Ovary (tissue), 9 donors: ENCODE data around the gene L1CAM. TPM values are rescaled to one million over a fixed set of nuclear protein-coding genes. Genes with fewer than 3 reads are reported as not detected.
A peak's percentile ranks its signal among the peaks of the same experiment; 100 is the strongest.

Experiments
- DNase-seq, 5 donors: peaks; one replicate each; pipeline ENCODE4 v3.0.0-alpha.2; 2019 to 2020
- H3K27ac ChIP-seq, 2 donors: fragments of 200-600 bp; one replicate each; pipeline versions ENCODE4 v1.5.1 to v1.8.0; 2019 to 2022
- H3K27me3 ChIP-seq: fragments of 200-600 bp; one replicate; pipeline ENCODE4 v1.8.0; 2022
- H3K36me3 ChIP-seq: fragments of 200-600 bp; sonication (generic); one replicate; pipeline ENCODE4 v1.5.1; 2019
- H3K4me1 ChIP-seq: one replicate; pipeline ENCODE4 v1.8.1; 2013; ENCODE audit warnings: mild to moderate bottlenecking, moderate library complexity; ENCODE audit not compliant: insufficient read depth
- H3K4me3 ChIP-seq: fragments of 200-600 bp; sonication (generic); one replicate; pipeline ENCODE4 v1.5.1; 2017
- H3K9me3 ChIP-seq, 2 donors: fragments of 200-600 bp in 1 of 2; sonication (generic) in 1 of 2; one replicate each; pipeline versions ENCODE4 v1.5.1 to v1.8.1; 2013 to 2019; ENCODE audit warnings: mild to moderate bottlenecking in 1 of 2, moderate library complexity in 1 of 2
- EP300 ChIP-seq: sonication (generic); formaldehyde crosslinking; IDR thresholded peaks from one replicate; pipeline ENCODE4 v1.6.1; 2017; ENCODE audit warnings: antibody characterized with exemption
- POLR2A ChIP-seq: fragments of 450-650 bp; IDR thresholded peaks from one replicate; pipeline ENCODE4 v1.6.1; 2017; ENCODE audit warnings: antibody characterized with exemption, mild to moderate bottlenecking, moderate library complexity
- WGBS, 3 donors: extraction: QIAGEN DNeasy Blood & Tissue Kit in 1 of 3; methylation state at CpG; one replicate each; pipeline versions ENCODE4 v1.1.5 to v1.1.7; 2013 to 2017; 5-methylcytosine and 5-hydroxymethylcytosine counted together
- intact Hi-C, 4 donors: fragments of 100-400 bp; cut with DNase I; formaldehyde crosslinking; loops; one replicate each; pipeline versions ENCODE4 v1.11.0 to v1.15.1; 2022 to 2023
- polyA plus RNA-seq, 2 donors: library from polyadenylated mRNA; stranded (reverse); fragments of 200-250 nt in 1 of 2; fragments of 350-450 nt in 1 of 2; fragmentation: Illumina TruSeq in 1 of 2; extraction: RNeasy Lipid Tissue Mini Kit (QIAGEN cat#74804) in 1 of 2; gene quantifications; one replicate each; pipeline ENCODE4 v1.2.3, GENCODE V29; 2013 to 2014
- total RNA-seq, 7 donors: library from RNA; depleted of rRNA in 2 of 7; stranded (reverse); fragments of >200 nt in 2 of 7; fragmentation: NEBNext Ultra II Directional in 3 of 7; extraction: Animal tissue kit (Norgen Biotek cat#: 25700) in 3 of 7; gene quantifications; one replicate each; pipeline versions ENCODE4 v1.1.0 to v1.2.4, GENCODE V29; 2016 to 2023
- TF ChIP-seq, protein P1 (sequence below), 3 donors: fragments of 450-650 bp in 2 of 3; fragments of 200-600 bp in 1 of 3; IDR thresholded peaks; one replicate each; pipeline versions ENCODE4 v1.5.1 to v1.8.0; 2016 to 2022; ENCODE audit warnings: antibody characterized with exemption in 3 of 3, mild to moderate bottlenecking in 1 of 3
- donor health status: DM: no; HTN: no; CAD: no; lungs with moderate emphysema.
- donor health status: DM: no; HTN: no; CAD: no.
- donor health status: Bipolar disorder and iron deficiency.
- donor health status: DM: yes; HTN: yes; CAD: no.
- donor health status: DM: no; HTN: no; CAD: no.
- donor health status: DM: yes; HTN: yes; CAD: no.

The L1CAM gene
- total and polyA plus RNA-seq, 9 donors: 0.36 to 3.0 (median 0.99) TPM; not detected in 1

- no peak for TF ChIP-seq EP300
- no peak for TF ChIP-seq POLR2A
- intact Hi-C loops: no loop called here
- no peak overlapping the region for H3K27ac ChIP-seq
- 89 to 94% (median 92%) methylated on average over 24 to 25 of the region's 25 CpGs for WGBS, 3 donors
- no peaks in the 10 kb centered on the region for H3K9me3 ChIP-seq
- DNase-seq: no peak
- H3K27me3 ChIP-seq: no peaks in the 10 kb centered on the region
- no peaks in the 10 kb centered on the region for H3K36me3 ChIP-seq
- no peaks in the 10 kb centered on the region for H3K4me1 ChIP-seq
- no peak overlapping the region for H3K4me3 ChIP-seq
Observed at GRCh38 chrX:153909980-153910360, 24.0 kb upstream of the L1CAM start.

DNA sequence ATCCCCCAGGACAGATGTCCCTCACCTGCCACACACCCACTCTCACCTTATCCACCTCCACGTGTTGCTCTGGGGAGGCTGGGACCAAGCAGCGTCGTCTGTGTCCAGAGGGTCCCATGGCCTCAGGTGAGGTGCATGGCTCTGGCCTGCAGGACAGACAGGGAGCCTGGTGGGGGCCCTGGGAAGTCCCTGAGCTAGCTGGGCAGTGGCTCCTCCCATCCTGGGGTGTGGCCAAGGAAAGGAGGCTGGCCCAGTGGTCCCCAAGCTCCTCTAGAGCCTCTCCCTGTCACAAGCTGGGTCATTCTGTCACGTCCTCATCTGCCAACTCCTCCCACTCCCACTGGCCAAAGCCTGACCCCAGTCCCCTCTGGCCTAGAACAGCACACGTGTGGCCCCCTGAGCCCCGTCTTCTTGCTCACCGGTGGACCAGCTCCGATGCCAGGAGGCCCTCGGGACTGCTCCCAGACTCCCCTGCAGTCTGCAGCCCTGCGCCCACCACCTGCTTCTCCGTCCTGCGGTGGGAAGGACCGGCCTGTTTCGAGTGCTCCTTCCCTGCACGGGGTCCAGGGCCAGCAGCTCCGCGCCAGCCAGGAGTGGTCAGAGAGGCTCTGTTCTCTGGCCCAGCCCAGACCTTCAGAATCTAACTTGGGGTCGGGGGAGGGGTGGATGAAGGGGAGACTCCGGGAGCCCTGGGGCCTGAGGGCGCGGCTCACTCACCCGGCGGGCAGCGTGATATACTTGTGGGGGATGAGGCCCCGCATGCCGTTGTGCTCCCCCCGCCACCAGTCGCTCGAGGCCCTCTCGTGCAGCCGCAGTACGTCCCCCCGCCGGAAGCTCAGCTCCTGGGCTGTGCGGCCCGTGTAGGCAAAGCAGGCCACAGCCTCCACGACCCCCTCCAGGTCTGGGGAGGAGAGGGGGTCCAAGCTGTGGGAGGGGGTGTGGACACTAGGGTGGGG lies 23.3 kb upstream of the L1CAM start:
- Histone ChIP-seq H3K4me3 (no peak overlapping the region), H3K9me3 (no peaks in the 10 kb centered on the region), H3K4me1 (no peaks in the 10 kb centered on the region), H3K27me3 (no peaks in the 10 kb centered on the region), H3K27ac (no peak overlapping the region), H3K36me3 (no peaks in the 10 kb centered on the region)
- TF ChIP-seq, protein P1, sequence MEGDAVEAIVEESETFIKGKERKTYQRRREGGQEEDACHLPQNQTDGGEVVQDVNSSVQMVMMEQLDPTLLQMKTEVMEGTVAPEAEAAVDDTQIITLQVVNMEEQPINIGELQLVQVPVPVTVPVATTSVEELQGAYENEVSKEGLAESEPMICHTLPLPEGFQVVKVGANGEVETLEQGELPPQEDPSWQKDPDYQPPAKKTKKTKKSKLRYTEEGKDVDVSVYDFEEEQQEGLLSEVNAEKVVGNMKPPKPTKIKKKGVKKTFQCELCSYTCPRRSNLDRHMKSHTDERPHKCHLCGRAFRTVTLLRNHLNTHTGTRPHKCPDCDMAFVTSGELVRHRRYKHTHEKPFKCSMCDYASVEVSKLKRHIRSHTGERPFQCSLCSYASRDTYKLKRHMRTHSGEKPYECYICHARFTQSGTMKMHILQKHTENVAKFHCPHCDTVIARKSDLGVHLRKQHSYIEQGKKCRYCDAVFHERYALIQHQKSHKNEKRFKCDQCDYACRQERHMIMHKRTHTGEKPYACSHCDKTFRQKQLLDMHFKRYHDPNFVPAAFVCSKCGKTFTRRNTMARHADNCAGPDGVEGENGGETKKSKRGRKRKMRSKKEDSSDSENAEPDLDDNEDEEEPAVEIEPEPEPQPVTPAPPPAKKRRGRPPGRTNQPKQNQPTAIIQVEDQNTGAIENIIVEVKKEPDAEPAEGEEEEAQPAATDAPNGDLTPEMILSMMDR (IDR thresholded peaks at IDR 0.05): no peak
- no peak for TF ChIP-seq POLR2A
- no peak for TF ChIP-seq EP300
- peak in 1 of 5 donors; percentile 12 for DNase-seq
- intact Hi-C loops: no loop called here
- 71 to 82% (median 81%) methylated on average over 35 to 37 of the region's 37 CpGs for WGBS, 3 donors

DNA sequence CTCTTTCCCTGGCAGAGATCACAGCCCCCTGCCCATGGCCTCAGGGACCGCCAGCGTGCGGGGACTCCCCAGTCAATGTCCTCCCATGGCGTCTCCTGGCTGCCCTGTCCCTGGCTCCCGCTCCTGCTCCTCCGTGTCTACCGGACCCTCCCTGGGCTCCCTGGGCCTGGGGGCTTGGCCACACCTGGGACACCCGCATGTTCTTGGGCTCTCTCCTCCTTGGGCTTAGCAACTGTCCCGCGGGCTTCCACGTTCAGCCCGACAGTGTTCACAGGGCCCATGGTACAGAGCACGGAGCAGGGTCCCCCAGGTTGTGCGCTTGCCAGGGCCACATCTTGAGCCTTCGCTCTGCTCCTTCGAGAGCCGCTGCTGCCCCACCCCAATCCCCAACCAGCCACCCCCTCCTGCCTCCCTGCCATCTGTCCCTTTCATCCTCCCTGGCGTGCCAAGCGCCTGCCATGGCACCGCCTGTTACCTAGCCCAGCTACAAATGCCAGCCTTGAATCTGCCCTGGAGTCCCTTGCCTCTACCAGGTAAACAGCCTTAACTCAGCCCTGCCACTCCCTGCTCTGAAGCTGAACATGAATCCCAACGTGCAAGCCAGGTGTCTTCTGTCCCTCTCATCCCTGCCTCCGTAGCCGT lies 22.4 kb upstream of the L1CAM start:
- H3K9me3 ChIP-seq: no peaks in the 10 kb centered on the region
- H3K4me3 ChIP-seq: no peak overlapping the region
- H3K36me3 ChIP-seq: no peaks in the 10 kb centered on the region
- no peak overlapping the region for H3K27ac ChIP-seq
- H3K27me3 ChIP-seq: no peaks in the 10 kb centered on the region
- intact Hi-C loops: no loop called here
- peak in 1 of 5 donors; percentile 11 for DNase-seq
- TF ChIP-seq, protein P1 (IDR thresholded peaks at IDR 0.05): no peak
- no peak for TF ChIP-seq POLR2A
- WGBS, 3 donors: 84 to 88% (median 87%) methylated on average over 23 of the region's 23 CpGs
- no peaks in the 10 kb centered on the region for H3K4me1 ChIP-seq

GRCh38 chrX:153907456-153907855 lies 21.5 kb upstream of the L1CAM start:
- Histone ChIP-seq H3K4me3 (no peak overlapping the region), H3K9me3 (no peaks in the 10 kb centered on the region), H3K36me3 (no peaks in the 10 kb centered on the region), H3K4me1 (no peaks in the 10 kb centered on the region), H3K27me3 (no peaks in the 10 kb centered on the region), H3K27ac (no peak overlapping the region)
- no peak for DNase-seq
- 82 to 85% (median 83%) methylated on average over 12 of the region's 12 CpGs for WGBS, 3 donors
- no peak for TF ChIP-seq EP300
- no peak for TF ChIP-seq POLR2A
- TF ChIP-seq, protein P1 (IDR thresholded peaks at IDR 0.05): no peak
- intact Hi-C loops: no loop called here
